K562 (cell line): Measurements from ENCODE around the gene HSPB6. TPM values are rescaled to one million over a fixed set of nuclear protein-coding genes. Genes with fewer than 3 reads are reported as not detected.

ENCODE experiments used
- CCAR2 ChIP-seq: fragments of 200-400 bp; formaldehyde crosslinking; IDR thresholded peaks from 2 replicates; pipeline ENCODE4 v1.6.1; 2017; ENCODE audit warnings: mild to moderate bottlenecking, low read depth, low read length
- CTCF ChIP-seq, 3 experiments: IDR thresholded peaks in 2 of 3; conservative IDR thresholded peaks in 1 of 3; 2 replicates each; pipeline ENCODE4 v1.5.1; 2011 to 2012; ENCODE audit warnings: low read length in 3 of 3, mild to moderate bottlenecking in 3 of 3, control low read depth in 2 of 3, improper control_type of control experiment in 1 of 3, inconsistent platforms in 1 of 3, low read depth in 1 of 3, mixed read lengths in 1 of 3, moderate library complexity in 1 of 3; ENCODE audit not compliant: insufficient read depth in 2 of 3
- EGR1 ChIP-seq: fragments of 450-650 bp; conservative IDR thresholded peaks from 2 replicates; pipeline ENCODE4 v1.6.1; 2017; ENCODE audit warnings: mild to moderate bottlenecking
- ELF1 ChIP-seq: fragments of 200-800 bp; sonication (Bioruptor generic); IDR thresholded peaks from 2 replicates; pipeline ENCODE4 v1.6.1; 2016; ENCODE audit warnings: missing genetic modification characterization, missing compliant biosample characterization
- ETV1 ChIP-seq: fragments of 450-650 bp; conservative IDR thresholded peaks from 2 replicates; pipeline ENCODE4 v1.6.1; 2016; ENCODE audit warnings: missing genetic modification characterization, control low read depth, low read depth, missing compliant biosample characterization
- ETV6 ChIP-seq, 3 experiments: fragments of 150-350 bp in 1 of 3; sonication (generic) in 1 of 3; formaldehyde crosslinking in 1 of 3; IDR thresholded peaks; 2 replicates each; pipeline versions ENCODE4 v1.6.1 to v1.8.0; 2014 to 2022; ENCODE audit warnings: borderline replicate concordance in 2 of 3, low read depth in 2 of 3, antibody characterized with exemption in 1 of 3, low read length in 1 of 3, mild to moderate bottlenecking in 1 of 3, missing genetic modification reagents in 1 of 3
- NEUROD1 ChIP-seq: fragments of 150-350 bp; IDR thresholded peaks from 2 replicates; pipeline ENCODE4 v1.6.1; 2014; ENCODE audit warnings: borderline replicate concordance, low read length, low read depth; ENCODE audit not compliant: partially characterized antibody
- NFIX ChIP-seq: fragments of 250-450 bp; sonication (Bioruptor Pico); IDR thresholded peaks from 2 replicates; pipeline ENCODE4 v1.4.0; 2020; ENCODE audit warnings: low read depth, mild to moderate bottlenecking, moderate library complexity
- NRF1 ChIP-seq, 2 experiments: fragments of 450-650 bp; IDR thresholded peaks in 1 of 2; conservative IDR thresholded peaks in 1 of 2; 2 replicates each; pipeline ENCODE4 v1.6.1; 2014; ENCODE audit warnings: mild to moderate bottlenecking in 2 of 2
- PBX2 ChIP-seq, 2 experiments: IDR thresholded peaks in 1 of 2; conservative IDR thresholded peaks in 1 of 2; 2 replicates each; pipeline ENCODE4 v1.6.1; 2016; ENCODE audit warnings: low read depth in 2 of 2, mild to moderate bottlenecking in 1 of 2, missing compliant biosample characterization in 1 of 2, missing genetic modification characterization in 1 of 2, moderate library complexity in 1 of 2
- PHTF2 ChIP-seq: fragments of 250-450 bp; sonication (Bioruptor Pico); IDR thresholded peaks from 2 replicates; pipeline ENCODE4 v1.5.0; 2021; ENCODE audit warnings: mild to moderate bottlenecking
- TCF3 ChIP-seq: sonication (generic); formaldehyde crosslinking; IDR thresholded peaks from 2 replicates; pipeline ENCODE4 v1.4.0; 2020; ENCODE audit warnings: mild to moderate bottlenecking, missing genetic modification reagents
- THRB ChIP-seq: fragments of 450-650 bp; formaldehyde crosslinking; conservative IDR thresholded peaks from 2 replicates; pipeline ENCODE4 v1.4.0; 2022; ENCODE audit warnings: mild to moderate bottlenecking, missing genetic modification characterization
- ZNF134 ChIP-seq: fragments of 250-450 bp; sonication (Bioruptor Pico); conservative IDR thresholded peaks from 2 replicates; pipeline ENCODE4 v1.4.0; 2020
- ZNF512 ChIP-seq: IDR thresholded peaks from 2 replicates; pipeline ENCODE4 v1.6.1; 2016; ENCODE audit warnings: missing genetic modification characterization, missing compliant biosample characterization
- ZNF639 ChIP-seq, 2 experiments: fragments of 200-800 bp in 1 of 2; sonication (Bioruptor generic) in 1 of 2; sonication (generic) in 1 of 2; formaldehyde crosslinking in 1 of 2; IDR thresholded peaks in 1 of 2; conservative IDR thresholded peaks in 1 of 2; 2 replicates each; pipeline versions ENCODE4 v1.5.0 to v1.6.1; 2016 to 2020; ENCODE audit warnings: missing compliant biosample characterization in 1 of 2, missing genetic modification characterization in 1 of 2, missing genetic modification reagents in 1 of 2
- polyA plus RNA-seq, 8 experiments: library from polyadenylated mRNA; depleted of rRNA in 4 of 8; stranded (reverse) in 5 of 8; unstranded in 3 of 8; fragments of >200 nt; fragmentation: Nextera tagmentation in 2 of 8; fragmentation: Illumina TruSeq in 1 of 8; extraction: Ambion mirVana in 2 of 8; extraction: Trizol in 1 of 8; gene quantifications; 2 replicates each; pipeline versions ENCODE4 v1.2.1 to v1.2.3, GENCODE V29; 2011 to 2014; ENCODE audit warnings: inconsistent platforms in 1 of 8, missing spikeins in 1 of 8
- total RNA-seq, 7 experiments: library from RNA; depleted of rRNA in 6 of 7; stranded (reverse); fragments of >200 nt in 6 of 7; fragmentation: Illumina TruSeq in 2 of 7; extraction: Trizol in 2 of 7; gene quantifications; 2 replicates each; pipeline versions ENCODE4 v1.2.1 to v1.2.3, GENCODE V29; 2011 to 2021; ENCODE audit warnings: low replicate concordance in 1 of 7

Gene HSPB6
- total and polyA plus RNA-seq, 9 of the 15 experiments (the other 6 are each of a cell fraction or from before 2014, with no cell fraction given) = 0.55 TPM; not detected in 8

- TF ChIP-seq ZNF639 (CRISPR knock-in tag; conservative IDR thresholded peaks at IDR 0.05 in 1 of 2, IDR thresholded peaks at IDR 0.05 in 1 of 2) (no peak), CTCF (IDR thresholded peaks at IDR 0.05 in 2 of 3, conservative IDR thresholded peaks at IDR 0.05 in 1 of 3; ENCODE audit: insufficient read depth in 2 of 3, low read depth in 1 of 3, low read length in 3 of 3) (no peak), NEUROD1 (no peak), NFIX (no peak), ZNF512 (tag) (no peak), CCAR2 (no peak), PHTF2 (CRISPR knock-in tag) (no peak), NRF1 (conservative IDR thresholded peaks at IDR 0.05 in 1 of 2, IDR thresholded peaks at IDR 0.05 in 1 of 2) (peak; percentile 86 to 89), EGR1 (no peak), ETV1 (tag) (no peak), ZNF134 (no peak), ELF1 (no peak), TCF3 (CRISPR knock-in tag) (no peak), PBX2 (CRISPR knock-in tag; IDR thresholded peaks at IDR 0.05; ENCODE audit: low read depth) (no peak), PBX2 (tag; conservative IDR thresholded peaks at IDR 0.05; ENCODE audit: low read depth) (no peak), ETV6 (IDR thresholded peaks at IDR 0.05; ENCODE audit: borderline replicate concordance in 1 of 2, low read depth in 2 of 2, low read length in 1 of 2) (no peak), ETV6 (CRISPR knock-in tag; IDR thresholded peaks at IDR 0.05; ENCODE audit: borderline replicate concordance) (no peak), THRB (CRISPR knock-in tag) (no peak)
Measured at GRCh38 chr19:35715981-35716800, 40.6 kb downstream of the HSPB6 start (continued).
